Measurements from ENCODE around the gene TTC23. TPM values are rescaled to one million over a fixed set of nuclear protein-coding genes. Genes with fewer than 3 reads are reported as not detected.
A peak's percentile ranks its signal among the peaks of the same experiment; 100 is the strongest.

TTC23 gene
- total RNA-seq, 4 donors from 2014 or later: 12.1 to 27.7 (median 21.5) TPM

DNA sequence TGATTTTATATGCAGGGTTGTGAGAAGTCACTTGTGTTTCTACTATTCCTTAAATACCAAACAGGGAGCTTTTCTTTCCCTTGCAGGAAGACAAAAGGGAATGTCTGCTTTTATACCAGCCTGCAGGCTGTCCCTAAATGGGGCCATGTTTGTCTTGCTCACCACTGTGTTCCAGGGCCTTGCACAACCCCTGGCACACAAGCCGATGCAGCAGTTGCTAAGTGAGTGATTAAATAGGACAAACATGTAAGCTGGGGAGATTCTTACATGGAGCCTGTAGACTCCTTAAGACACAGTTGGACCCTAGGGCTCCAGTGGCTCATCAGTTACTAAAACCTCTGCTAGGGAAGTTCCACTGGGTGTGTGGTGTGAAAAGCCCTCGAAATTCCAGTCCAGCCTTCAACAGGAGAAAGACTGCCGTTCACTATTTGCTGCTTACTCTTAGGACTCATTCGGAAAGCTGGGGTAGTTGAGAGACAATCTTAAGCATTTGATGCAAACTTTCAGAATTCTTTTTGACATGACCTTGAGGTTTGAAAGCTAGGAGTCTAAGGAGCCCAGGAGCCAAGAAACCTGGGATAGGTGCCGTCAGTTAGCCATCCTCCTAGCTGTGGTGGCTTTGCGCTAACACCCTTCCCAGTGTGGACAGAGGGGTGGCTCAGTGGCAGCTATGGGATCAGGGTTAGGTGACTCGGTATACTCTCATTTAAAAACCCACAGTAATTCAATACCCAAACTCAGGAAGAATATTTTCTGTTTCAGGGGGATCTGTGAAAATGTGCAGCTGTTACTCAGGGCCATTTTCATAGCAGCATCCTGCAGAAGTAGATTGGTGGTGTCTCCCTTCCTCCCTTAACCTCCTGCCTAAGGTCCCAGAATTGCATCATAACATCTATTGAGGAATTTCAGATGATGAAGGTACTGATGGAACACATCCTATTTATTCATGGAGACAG, 105.4 kb downstream of the TTC23 start:
- Histone ChIP-seq H3K4me3 (no peak overlapping the region), H3K9me3 (no peaks in the 10 kb centered on the region), H3K4me1 (peaks cover 0 to 14% (median 7%) of the 10 kb centered on the region in 3 donors), H3K36me3 (peaks cover 0 to 53% (median 0%) of the 10 kb centered on the region in 3 donors), H3K27ac (peak overlapping the region in 3 of 4 donors; percentile 63 to 74 (median 69)), H3K27me3 (no peaks in the 10 kb centered on the region)
- no peak for TF ChIP-seq POLR2A (IDR thresholded peaks at IDR 0.05)
- TF ChIP-seq, protein P1, sequence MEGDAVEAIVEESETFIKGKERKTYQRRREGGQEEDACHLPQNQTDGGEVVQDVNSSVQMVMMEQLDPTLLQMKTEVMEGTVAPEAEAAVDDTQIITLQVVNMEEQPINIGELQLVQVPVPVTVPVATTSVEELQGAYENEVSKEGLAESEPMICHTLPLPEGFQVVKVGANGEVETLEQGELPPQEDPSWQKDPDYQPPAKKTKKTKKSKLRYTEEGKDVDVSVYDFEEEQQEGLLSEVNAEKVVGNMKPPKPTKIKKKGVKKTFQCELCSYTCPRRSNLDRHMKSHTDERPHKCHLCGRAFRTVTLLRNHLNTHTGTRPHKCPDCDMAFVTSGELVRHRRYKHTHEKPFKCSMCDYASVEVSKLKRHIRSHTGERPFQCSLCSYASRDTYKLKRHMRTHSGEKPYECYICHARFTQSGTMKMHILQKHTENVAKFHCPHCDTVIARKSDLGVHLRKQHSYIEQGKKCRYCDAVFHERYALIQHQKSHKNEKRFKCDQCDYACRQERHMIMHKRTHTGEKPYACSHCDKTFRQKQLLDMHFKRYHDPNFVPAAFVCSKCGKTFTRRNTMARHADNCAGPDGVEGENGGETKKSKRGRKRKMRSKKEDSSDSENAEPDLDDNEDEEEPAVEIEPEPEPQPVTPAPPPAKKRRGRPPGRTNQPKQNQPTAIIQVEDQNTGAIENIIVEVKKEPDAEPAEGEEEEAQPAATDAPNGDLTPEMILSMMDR (IDR thresholded peaks at IDR 0.05): no peak
- intact Hi-C loops (cut with DNase I): no loop called here
- no peak for DNase-seq
- 62 to 75% methylated on average over 6 to 7 of the region's 7 CpGs for WGBS, 2 donors

DNA sequence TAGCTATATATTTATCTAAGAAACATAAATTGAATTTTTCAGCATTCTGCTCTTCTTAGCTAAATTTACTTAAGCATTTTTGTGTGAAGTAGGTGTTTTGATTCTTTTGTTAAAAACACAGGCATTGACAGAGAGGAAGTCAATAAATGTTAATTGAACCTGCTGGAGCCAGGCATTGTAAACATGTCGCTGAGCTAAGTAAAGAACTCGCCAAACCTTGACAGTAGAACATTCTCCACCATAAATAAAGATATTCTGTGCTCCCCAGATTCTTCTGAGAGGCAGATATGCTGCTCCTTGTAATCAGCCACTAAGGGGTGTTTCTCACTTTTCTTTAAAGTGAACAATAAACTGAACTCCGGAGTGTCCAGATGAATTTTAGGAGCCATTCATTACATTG, 106.1 kb downstream of the TTC23 start:
- H3K36me3 ChIP-seq: peaks cover 0 to 53% (median 0%) of the 10 kb centered on the region in 3 donors
- no peaks in the 10 kb centered on the region for H3K9me3 ChIP-seq
- peak overlapping the region in 3 of 4 donors; percentile 63 to 74 (median 68) for H3K27ac ChIP-seq
- H3K27me3 ChIP-seq: no peaks in the 10 kb centered on the region
- H3K4me1 ChIP-seq: peaks cover 0 to 14% (median 7%) of the 10 kb centered on the region in 3 donors
- DNase-seq: no peak
- H3K4me3 ChIP-seq: no peak overlapping the region
- no peak for TF ChIP-seq POLR2A (IDR thresholded peaks at IDR 0.05)
- TF ChIP-seq, protein P1 (IDR thresholded peaks at IDR 0.05): no peak
- intact Hi-C loops (cut with DNase I): no loop called here
- 64 to 70% methylated on average over 3 of the region's 3 CpGs for WGBS, 2 donors

DNA sequence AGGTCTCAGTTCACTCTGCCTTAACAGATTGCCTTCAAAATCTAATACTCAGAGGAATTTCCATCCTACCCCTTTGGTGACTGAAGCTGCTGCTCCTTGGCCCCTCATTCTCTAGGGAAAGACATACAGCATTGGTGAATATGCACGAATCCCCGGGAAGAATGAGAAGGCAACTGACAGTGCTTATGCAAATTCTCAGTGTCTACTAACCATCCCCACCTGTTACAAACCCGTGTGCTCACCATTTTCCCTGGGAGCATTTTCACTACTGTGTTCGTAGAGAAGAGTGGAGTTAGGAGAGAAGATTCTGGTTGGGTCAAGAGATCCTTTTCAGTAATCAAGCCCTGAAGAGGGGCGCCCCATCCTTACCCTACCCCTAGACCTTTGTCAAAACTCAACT, 106.8 kb downstream of the TTC23 start:
- no peak for DNase-seq
- peaks cover 0 to 55% (median 0%) of the 10 kb centered on the region in 3 donors for H3K36me3 ChIP-seq
- intact Hi-C loops (cut with DNase I): no loop called here
- TF ChIP-seq, protein P1 (IDR thresholded peaks at IDR 0.05): no peak
- no peak for TF ChIP-seq POLR2A (IDR thresholded peaks at IDR 0.05)
- no peaks in the 10 kb centered on the region for H3K9me3 ChIP-seq
- H3K4me1 ChIP-seq: peaks cover 0 to 14% (median 7%) of the 10 kb centered on the region in 3 donors
- H3K27me3 ChIP-seq: no peaks in the 10 kb centered on the region
- no peak overlapping the region for H3K4me3 ChIP-seq
- WGBS, 2 donors: 64 to 77% methylated on average over 5 of the region's 5 CpGs
- H3K27ac ChIP-seq: peak overlapping the region in 3 of 4 donors; percentile 63 to 74 (median 68)

DNA sequence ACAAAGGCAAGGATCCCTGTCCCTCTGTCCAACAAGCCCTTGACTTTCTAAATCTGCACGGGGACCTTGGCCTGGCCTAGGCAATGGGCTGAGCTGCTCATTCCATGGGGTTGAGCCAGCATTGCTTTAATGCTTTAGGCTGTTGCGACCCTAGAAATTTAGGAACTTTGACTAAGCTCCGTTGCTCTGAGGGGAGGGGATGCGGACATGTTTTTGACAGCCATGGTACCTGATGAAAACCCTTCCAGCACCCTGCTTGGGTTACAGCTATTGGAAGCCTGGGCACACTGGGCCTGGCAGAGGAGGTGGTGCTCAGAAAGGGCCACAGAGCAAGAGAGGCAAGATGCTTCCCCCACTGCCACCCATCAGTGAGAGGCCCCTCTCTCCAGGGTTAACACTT, 107.4 kb downstream of the TTC23 start:
- DNase-seq: no peak
- no peaks in the 10 kb centered on the region for H3K27me3 ChIP-seq
- H3K36me3 ChIP-seq: peaks cover 0 to 58% (median 0%) of the 10 kb centered on the region in 3 donors
- 84 to 93% methylated on average over 2 to 4 of the region's 4 CpGs for WGBS, 2 donors
- peaks cover 0 to 14% (median 7%) of the 10 kb centered on the region in 3 donors for H3K4me1 ChIP-seq
- intact Hi-C loops (cut with DNase I): no loop called here
- H3K27ac ChIP-seq: peak overlapping the region in 3 of 4 donors; percentile 63 to 74 (median 68)
- no peak overlapping the region for H3K4me3 ChIP-seq
- H3K9me3 ChIP-seq: no peaks in the 10 kb centered on the region
- TF ChIP-seq, protein P1 (IDR thresholded peaks at IDR 0.05): no peak
- no peak for TF ChIP-seq POLR2A (IDR thresholded peaks at IDR 0.05)

GRCh38 chr15:99140590-99140989, 108.8 kb downstream of the TTC23 start:
- intact Hi-C loops (cut with DNase I): no loop called here
- Histone ChIP-seq H3K4me1 (peaks cover 0 to 14% (median 7%) of the 10 kb centered on the region in 3 donors), H3K27ac (peak overlapping the region in 2 of 4 donors; percentile 11 to 26), H3K9me3 (no peaks in the 10 kb centered on the region), H3K27me3 (no peaks in the 10 kb centered on the region), H3K4me3 (no peak overlapping the region), H3K36me3 (peaks cover 0 to 53% (median 0%) of the 10 kb centered on the region in 3 donors)
- no peak for TF ChIP-seq POLR2A (IDR thresholded peaks at IDR 0.05)
- TF ChIP-seq, protein P1 (IDR thresholded peaks at IDR 0.05): no peak
- 88 to 92% methylated on average over 4 of the region's 4 CpGs for WGBS, 2 donors
- no peak for DNase-seq

All from esophagus squamous epithelium (tissue), 5 donors.